H9 (cell line): ENCODE results near the gene PDE7B. TPM values are rescaled to one million over a fixed set of nuclear protein-coding genes. Genes with fewer than 3 reads are reported as not detected.

Experiments used
- DNase-seq: peaks from one replicate; pipeline ENCODE4 v3.0.0-alpha.2; 2017
- H2AFZ ChIP-seq: one replicate; pipeline ENCODE4 v1.6.1; 2013; ENCODE audit warnings: mild to moderate bottlenecking, low read length, control low read depth, moderate library complexity
- H2AK5ac ChIP-seq: 2 replicates; pipeline ENCODE4 v1.6.1; 2013; ENCODE audit warnings: low read length, control low read depth, mixed read lengths; ENCODE audit not compliant: insufficient read length
- H2BK120ac ChIP-seq: one replicate; pipeline ENCODE4 v1.6.1; 2013; ENCODE audit warnings: low read depth, mild to moderate bottlenecking, low read length, control low read depth, inconsistent platforms; ENCODE audit not compliant: poor library complexity, severe bottlenecking
- H2BK12ac ChIP-seq: 2 replicates; pipeline ENCODE4 v1.6.1; 2013; ENCODE audit warnings: low read length, control low read depth, mixed read lengths, low read depth; ENCODE audit not compliant: insufficient read length
- H2BK15ac ChIP-seq: 2 replicates; pipeline ENCODE4 v1.6.1; 2013; ENCODE audit warnings: low read depth, low read length, control low read depth
- H2BK20ac ChIP-seq: one replicate; pipeline ENCODE4 v1.6.1; 2013; ENCODE audit warnings: low read depth, mild to moderate bottlenecking, low read length, control low read depth, inconsistent platforms; ENCODE audit not compliant: poor library complexity, severe bottlenecking
- H2BK5ac ChIP-seq: 2 replicates; pipeline ENCODE4 v1.6.1; 2013; ENCODE audit warnings: low read length, control low read depth, mixed read lengths; ENCODE audit not compliant: insufficient read length
- H3K14ac ChIP-seq: 2 replicates; pipeline ENCODE4 v1.6.1; 2013; ENCODE audit warnings: low read length, control low read depth; ENCODE audit not compliant: insufficient read depth
- H3K18ac ChIP-seq: 2 replicates; pipeline ENCODE4 v1.6.1; 2013; ENCODE audit warnings: low read depth, mild to moderate bottlenecking, mixed read lengths, low read length, control low read depth; ENCODE audit not compliant: insufficient read length
- H3K23ac ChIP-seq: 2 replicates; pipeline ENCODE4 v1.6.1; 2013; ENCODE audit warnings: low read length, control low read depth, mixed read lengths, low read depth; ENCODE audit not compliant: insufficient read length
- H3K23me2 ChIP-seq: 2 replicates; pipeline ENCODE4 v1.6.1; 2013; ENCODE audit warnings: low read depth, mild to moderate bottlenecking, mixed read lengths, low read length, control low read depth; ENCODE audit not compliant: insufficient read length, poor library complexity, severe bottlenecking
- H3K27ac ChIP-seq: 2 replicates; pipeline ENCODE4 v1.5.1; 2013; ENCODE audit warnings: low read length, control low read depth, mixed read lengths, low read depth; ENCODE audit not compliant: insufficient read length
- H3K27me3 ChIP-seq: 2 replicates; pipeline ENCODE4 v1.6.1; 2013; ENCODE audit warnings: low read length, control low read depth, inconsistent platforms; ENCODE audit not compliant: insufficient read depth
- H3K4ac ChIP-seq: 2 replicates; pipeline ENCODE4 v1.6.1; 2013; ENCODE audit warnings: low read depth, mild to moderate bottlenecking, control low read depth, inconsistent platforms, low read length, moderate library complexity
- H3K4me1 ChIP-seq: 2 replicates; pipeline ENCODE4 v1.6.1; 2013; ENCODE audit warnings: low read length, control low read depth, inconsistent platforms; ENCODE audit not compliant: insufficient read depth
- H3K4me2 ChIP-seq: 2 replicates; pipeline ENCODE4 v1.6.1; 2013; ENCODE audit warnings: low read length, control low read depth, mixed read lengths; ENCODE audit not compliant: insufficient read length, insufficient read depth
- H3K56ac ChIP-seq: 2 replicates; pipeline ENCODE4 v1.6.1; 2013; ENCODE audit warnings: low read depth, mild to moderate bottlenecking, mixed read lengths, low read length, control low read depth; ENCODE audit not compliant: insufficient read length
- H3K79me1 ChIP-seq: 2 replicates; pipeline ENCODE4 v1.6.1; 2013; ENCODE audit warnings: low read depth, mild to moderate bottlenecking, moderate library complexity, low read length, control low read depth, inconsistent platforms; ENCODE audit not compliant: insufficient read depth, poor library complexity, severe bottlenecking
- H3K79me2 ChIP-seq: 2 replicates; pipeline ENCODE4 v1.6.1; 2013; ENCODE audit warnings: low read length, control low read depth, inconsistent platforms; ENCODE audit not compliant: insufficient read depth
- H3K9ac ChIP-seq: 2 replicates; pipeline ENCODE4 v1.6.1; 2013; ENCODE audit warnings: low read length, control low read depth, mixed read lengths; ENCODE audit not compliant: insufficient read length; ENCODE audit errors: extremely low read depth
- H3K9me3 ChIP-seq: one replicate; pipeline ENCODE4 v1.6.1; 2013; ENCODE audit warnings: low read depth, low read length, inconsistent platforms; ENCODE audit not compliant: control insufficient read depth
- H3T11ph ChIP-seq: one replicate; pipeline ENCODE4 v1.6.1; 2013; ENCODE audit warnings: mild to moderate bottlenecking, low read length, control low read depth, inconsistent platforms
- H4K20me1 ChIP-seq: one replicate; pipeline ENCODE4 v1.6.1; 2013; ENCODE audit not compliant: control insufficient read depth, insufficient read length, insufficient read depth
- H4K5ac ChIP-seq: 2 replicates; pipeline ENCODE4 v1.6.1; 2013; ENCODE audit warnings: low read depth, mild to moderate bottlenecking, mixed read lengths, low read length, control low read depth; ENCODE audit not compliant: insufficient read length
- H4K8ac ChIP-seq: replicated peaks from 2 replicates; pipeline ENCODE4 v1.6.1; 2013; ENCODE audit warnings: low read length, control low read depth, mixed read lengths, low read depth; ENCODE audit not compliant: insufficient read length
- H4K91ac ChIP-seq: 2 replicates; pipeline ENCODE4 v1.6.1; 2013; ENCODE audit warnings: low read depth, mild to moderate bottlenecking, moderate library complexity, mixed read lengths, low read length, control low read depth; ENCODE audit not compliant: insufficient read length
- H3K27ac Mint-ChIP-seq, 3 experiments: 2 replicates in 2 of 3; 3 replicates in 1 of 3; pipeline ENCODE4 v1.8.0; 2020 to 2021; ENCODE audit warnings: mixed read lengths in 3 of 3, mild to moderate bottlenecking in 1 of 3, moderate library complexity in 1 of 3
- H3K27me3 Mint-ChIP-seq: 2 replicates; pipeline ENCODE4 v1.8.0; 2021; ENCODE audit warnings: low read depth, mild to moderate bottlenecking, moderate library complexity, mixed read lengths
- H3K36me3 Mint-ChIP-seq, 3 experiments: 2 replicates in 2 of 3; 3 replicates in 1 of 3; pipeline ENCODE4 v1.8.0; 2020 to 2021; ENCODE audit warnings: low read depth in 3 of 3, mixed read lengths in 3 of 3; ENCODE audit not compliant: insufficient read depth in 1 of 3
- H3K4me1 Mint-ChIP-seq, 2 experiments: 2 replicates each; pipeline ENCODE4 v1.8.0; 2020; ENCODE audit warnings: mixed read lengths in 2 of 2
- H3K4me3 Mint-ChIP-seq, 2 experiments: 2 replicates in 1 of 2; 3 replicates in 1 of 2; pipeline ENCODE4 v1.8.0; 2020 to 2021; ENCODE audit warnings: mild to moderate bottlenecking in 2 of 2, mixed read lengths in 2 of 2, moderate library complexity in 1 of 2
- H3K9me3 Mint-ChIP-seq, 2 experiments: 2 replicates in 1 of 2; 3 replicates in 1 of 2; pipeline ENCODE4 v1.8.0; 2020; ENCODE audit warnings: mild to moderate bottlenecking in 2 of 2, mixed read lengths in 2 of 2, moderate library complexity in 1 of 2
- CTCF ChIP-seq: fragments of 200-600 bp; sonication (generic); conservative IDR thresholded peaks from 3 replicates; pipeline ENCODE4 v1.8.0; 2021; ENCODE audit warnings: antibody characterized with exemption, mild to moderate bottlenecking
- WGBS: extraction: QIAGEN DNeasy Blood & Tissue Kit; methylation state at CpG from one replicate; pipeline ENCODE4 v1.1.7; 2013; ENCODE audit warnings: missing lambda C conversion rate, low lambda C conversion rate, mixed read lengths; ENCODE audit not compliant: insufficient read length; ENCODE audit errors: extremely low coverage; 5-methylcytosine and 5-hydroxymethylcytosine counted together
- total RNA-seq: library from RNA; stranded (reverse); gene quantifications from 2 replicates; pipeline ENCODE4 v1.2.1, GENCODE V29; 2021

The PDE7B gene
- total RNA-seq, 1 experiment from 2014 or later: not detected

GRCh38 chr6:135996668-135997067 lies 145.2 kb downstream of the PDE7B start:
- no peaks in the 10 kb centered on the region for H3K27me3 ChIP-seq
- H2BK120ac ChIP-seq: no peak overlapping the region
- no peak overlapping the region for H2AFZ ChIP-seq
- no peaks in the 10 kb centered on the region for H3K79me2 ChIP-seq
- no peak for TF ChIP-seq CTCF
- no peak overlapping the region for H2BK12ac ChIP-seq
- no peak overlapping the region for H3K9ac ChIP-seq
- Mint-ChIP-seq H3K4me1 (no peaks in the 10 kb centered on the region), H3K4me3 (no peak overlapping the region), H3K27ac (no peak overlapping the region), H3K9me3 (peaks cover 21 to 23% of the 10 kb centered on the region in 2 experiments), H3K36me3 (peaks cover 7 to 17% (median 11%) of the 10 kb centered on the region in 3 experiments; a peak in 6 of 7 replicates), H3K27me3 (no peaks in the 10 kb centered on the region)
- no peak overlapping the region for H3K4me2 ChIP-seq
- no peak overlapping the region for H3K56ac ChIP-seq
- H3K23ac ChIP-seq: no peak overlapping the region
- no peak overlapping the region for H3K14ac ChIP-seq
- H2BK20ac ChIP-seq: no peak overlapping the region
- WGBS: no CpG with 5 or more reads among the region's 2 CpGs
- H3T11ph ChIP-seq: no peak overlapping the region
- no peaks in the 10 kb centered on the region for H3K79me1 ChIP-seq
- DNase-seq: no peak
- no peak overlapping the region for H3K4ac ChIP-seq
- no peaks in the 10 kb centered on the region for H3K23me2 ChIP-seq
- H4K8ac ChIP-seq: no peak overlapping the region
- H3K27ac ChIP-seq: no peak overlapping the region
- H4K5ac ChIP-seq: no peak overlapping the region
- peaks cover 7% of the 10 kb centered on the region for H3K9me3 ChIP-seq
- H3K18ac ChIP-seq: no peak overlapping the region
- H4K91ac ChIP-seq: no peak overlapping the region
- H2AK5ac ChIP-seq: no peak overlapping the region
- H2BK15ac ChIP-seq: no peak overlapping the region
- no peak overlapping the region for H2BK5ac ChIP-seq
- no peaks in the 10 kb centered on the region for H4K20me1 ChIP-seq
- no peaks in the 10 kb centered on the region for H3K4me1 ChIP-seq
